NB4 (cell line): ENCODE measurements around the gene AKAP5.

Experiments
- CTCF ChIP-seq: IDR thresholded peaks from one replicate; pipeline ENCODE4 v1.5.1; 2012; ENCODE audit warnings: low read depth, low read length
- MYC ChIP-seq: IDR thresholded peaks from 2 replicates; pipeline ENCODE4 v1.6.1; 2011; ENCODE audit warnings: low read depth, low read length

- TF ChIP-seq CTCF (no peak), MYC (no peak)
Measured at GRCh38 chr14:64416348-64416932, 48.9 kb upstream of the AKAP5 start.
